NCI-H2081 treated with DMSO at 0.1 percent for 48 hours (cell line): ENCODE measurements around the gene NPC1L1.

Experiments used
- DNase-seq: peaks from one replicate; lab custom pipeline; 2025; lab: John Stamatoyannopoulos, UW

The NPC1L1 gene

DNA sequence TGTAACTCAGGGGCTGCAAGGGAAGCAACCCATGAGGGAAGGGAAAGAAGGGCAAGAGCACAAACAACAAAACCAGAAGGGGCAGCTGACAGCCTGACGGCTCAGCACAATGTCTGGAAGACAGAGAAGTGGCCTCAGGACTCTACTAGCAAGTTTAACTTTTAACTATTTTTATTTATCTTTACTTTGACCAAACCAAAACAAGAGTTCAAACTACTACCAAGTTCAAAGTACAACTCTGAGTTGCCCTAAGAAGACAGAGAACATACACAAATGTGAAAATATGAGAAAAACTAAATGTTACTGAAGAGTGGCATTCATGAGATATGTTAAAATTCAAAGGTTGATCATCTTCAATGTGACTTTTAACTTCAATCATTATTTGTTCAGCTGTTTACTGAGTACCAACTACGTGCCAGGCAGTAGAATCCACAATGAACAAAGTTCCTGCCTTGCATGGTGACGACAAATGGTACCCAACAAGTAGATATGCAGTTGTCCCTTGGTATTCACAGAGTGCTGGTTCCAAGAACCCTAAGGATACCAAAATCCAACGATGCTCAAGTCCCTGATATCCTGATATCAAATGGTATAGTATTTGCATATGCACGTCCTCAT is 70.4 kb downstream of the NPC1L1 start:
- DNase-seq = no peak

DNA sequence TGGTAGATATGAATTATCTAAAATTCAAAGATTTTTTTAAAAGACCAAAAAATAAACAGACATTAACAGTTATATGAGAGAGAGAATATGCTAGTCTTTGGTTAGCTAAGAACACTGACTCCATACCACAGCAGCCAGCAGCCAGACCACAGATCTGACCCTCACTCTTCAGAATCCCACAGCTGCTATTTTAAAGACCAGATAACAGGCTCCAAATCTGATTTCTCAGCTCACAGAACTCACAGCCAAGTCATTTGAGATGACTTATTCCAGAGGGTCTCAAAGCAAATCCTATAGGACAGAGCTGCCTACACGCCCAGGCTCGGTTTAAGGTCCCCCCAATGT is 71.0 kb downstream of the NPC1L1 start:
- DNase-seq = no peak

GRCh38 chr7:44469461-44470134 is 71.5 kb downstream of the NPC1L1 start:
- no peak for DNase-seq

DNA sequence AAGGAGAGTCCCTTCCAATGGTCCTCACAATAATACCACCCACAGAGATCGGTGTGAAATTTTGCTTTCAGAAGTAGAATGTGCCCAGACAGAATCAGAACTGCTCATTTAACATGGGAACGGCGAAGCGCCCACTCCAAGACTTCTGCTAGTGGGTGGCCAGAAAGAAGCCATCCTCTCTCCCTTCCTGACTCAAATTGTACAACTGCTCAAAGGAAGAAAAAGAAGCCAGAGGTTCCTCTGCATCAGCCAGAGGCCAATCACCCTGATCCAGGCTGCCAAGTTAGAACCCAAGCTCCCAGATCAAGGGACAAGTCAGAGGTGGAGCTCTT is 73.9 kb downstream of the NPC1L1 start:
- no peak for DNase-seq

DNA sequence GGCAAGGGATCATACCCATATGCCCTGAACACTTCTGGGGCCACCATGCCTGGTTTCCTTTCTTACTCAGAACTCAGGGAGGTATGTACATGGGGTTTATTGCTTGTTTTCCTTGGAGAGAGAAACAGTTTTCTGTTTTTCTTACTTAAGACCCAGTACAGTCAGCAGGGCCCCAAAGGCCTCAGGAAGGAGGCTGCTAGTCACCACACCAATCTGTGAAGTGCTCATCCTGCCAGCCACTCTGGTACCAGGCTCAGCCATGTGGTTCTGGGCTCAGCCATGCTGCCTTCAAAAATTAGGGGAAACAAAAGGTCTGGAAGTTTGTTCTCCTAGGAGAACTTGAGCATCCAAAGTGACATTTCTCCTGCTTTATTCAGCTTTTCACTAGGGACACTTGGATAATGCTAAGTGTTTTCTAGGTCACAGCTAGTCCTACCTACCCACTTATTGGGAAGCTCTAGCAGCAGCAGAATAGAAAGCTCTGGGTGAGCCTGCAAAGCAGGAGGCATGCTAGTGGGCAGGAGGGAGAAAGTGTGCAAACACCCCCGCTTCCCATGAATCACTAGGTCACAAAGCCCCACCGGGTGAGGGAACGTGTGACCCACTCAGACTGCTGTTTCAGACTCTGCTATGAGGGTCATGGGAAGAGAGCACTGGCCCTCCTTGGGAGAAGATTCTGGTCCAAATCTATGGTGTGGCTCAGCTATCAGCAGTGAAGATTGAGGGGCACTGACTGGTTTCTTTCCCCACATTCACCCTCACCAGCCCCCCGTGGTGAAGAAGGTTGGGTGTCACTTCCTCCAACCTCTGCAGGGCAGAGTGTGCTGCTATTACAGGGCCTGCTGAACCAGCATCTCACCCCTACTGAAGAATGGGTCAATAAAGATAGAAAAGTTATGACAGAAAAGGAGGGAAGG is 74.6 kb downstream of the NPC1L1 start:
- no peak for DNase-seq

GRCh38 chr7:44465490-44465889 is 75.6 kb downstream of the NPC1L1 start:
- DNase-seq = no peak

GRCh38 chr7:44463169-44463808 is 77.8 kb downstream of the NPC1L1 start:
- no peak for DNase-seq
